IPS-NIHi7 (cell line): ENCODE measurements around the gene CALY.

Source experiments
- DNase-seq: peaks from one replicate; pipeline ENCODE4 v3.0.0; 2012; ENCODE audit warnings: mixed read lengths; ENCODE audit errors: extremely low spot score

The CALY gene

DNA sequence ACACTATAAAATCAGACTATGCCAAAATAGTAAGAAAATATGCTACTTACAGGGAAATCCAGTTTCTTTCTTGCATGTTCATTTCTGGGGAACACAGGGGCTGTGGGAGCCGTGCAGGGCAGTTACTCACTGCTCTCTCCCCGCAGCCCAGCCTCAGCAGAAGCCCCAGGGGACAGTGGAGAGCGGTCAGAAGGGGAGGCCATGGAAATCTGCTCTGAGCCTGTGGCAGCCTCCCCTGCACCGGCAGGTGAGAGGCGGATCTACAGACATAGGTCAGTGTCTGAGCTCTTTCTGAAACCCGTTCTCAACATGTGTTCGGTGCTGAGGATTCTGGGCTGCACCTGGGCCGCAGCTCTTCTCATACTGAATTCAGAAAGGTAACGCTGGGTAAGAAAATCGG, 25.1 kb downstream of the CALY start:
- DNase-seq, result no peak

DNA sequence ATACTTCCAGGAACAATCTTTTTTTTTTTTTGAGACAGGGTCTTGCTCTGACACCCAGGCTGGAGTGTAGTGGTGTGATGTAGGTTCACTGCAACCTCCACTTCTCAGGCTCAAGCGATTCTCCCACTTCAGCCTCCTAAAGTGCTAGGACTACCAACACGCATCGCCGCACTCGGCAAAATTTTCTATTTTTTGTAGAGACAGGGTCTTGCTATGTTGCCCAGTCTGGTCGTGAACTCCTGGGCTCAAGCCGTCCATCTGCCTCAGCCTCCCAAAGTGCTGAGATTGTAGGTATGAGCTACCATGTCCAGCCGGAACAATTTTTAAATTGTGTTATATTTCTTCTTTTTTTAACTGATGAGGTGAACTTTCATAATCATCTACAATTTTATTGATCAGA, 25.9 kb downstream of the CALY start:
- DNase-seq, result no peak

DNA sequence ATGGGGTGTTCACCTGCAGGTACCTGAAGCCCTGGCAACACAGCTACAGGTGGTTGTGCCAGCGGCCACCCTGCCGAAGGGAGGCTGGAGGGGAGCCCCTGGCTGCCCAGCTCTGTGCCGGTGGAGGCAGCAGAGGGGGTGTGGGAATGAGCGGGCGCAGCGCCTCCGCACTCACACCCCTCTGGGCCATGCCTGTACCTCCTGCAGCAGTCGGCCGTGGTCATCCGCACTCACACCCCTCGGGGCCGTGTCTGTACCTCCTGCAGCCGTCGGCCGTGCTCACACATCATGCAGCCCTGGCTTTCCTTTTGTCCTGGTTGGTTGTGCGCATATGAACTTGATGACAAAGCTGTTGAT, 26.3 kb downstream of the CALY start:
- DNase-seq, result no peak

DNA sequence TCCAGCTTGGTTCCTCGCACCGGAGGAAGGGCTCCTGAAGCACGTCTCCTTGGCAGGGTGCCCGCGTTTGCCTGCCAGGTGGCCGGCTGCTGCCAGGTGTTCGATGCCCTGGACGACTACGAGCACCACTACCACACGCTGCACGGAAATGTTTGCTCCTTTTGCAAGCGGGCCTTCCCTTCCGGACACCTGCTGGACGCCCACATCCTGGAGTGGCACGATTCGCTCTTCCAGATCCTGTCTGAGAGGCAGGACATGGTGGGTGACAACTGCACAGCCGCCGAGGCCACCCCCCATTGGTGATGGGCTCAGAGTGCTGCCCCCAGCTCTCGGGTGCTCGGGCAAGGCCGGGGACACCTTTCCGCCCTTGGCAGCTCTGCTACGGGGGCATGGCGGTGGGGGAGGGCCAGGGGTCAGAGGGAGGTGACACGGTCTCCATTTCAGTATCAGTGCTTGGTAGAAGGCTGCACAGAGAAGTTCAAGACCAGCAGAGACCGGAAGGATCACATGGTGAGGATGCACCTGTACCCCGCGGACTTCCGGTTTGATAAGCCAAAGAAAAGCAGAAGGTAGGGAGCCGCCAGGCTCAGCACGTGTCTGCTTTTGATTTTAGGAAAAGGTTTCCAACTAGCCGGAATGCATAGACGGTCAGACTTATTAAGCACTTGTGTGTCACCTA, 26.8 kb downstream of the CALY start:
- no peak for DNase-seq

DNA sequence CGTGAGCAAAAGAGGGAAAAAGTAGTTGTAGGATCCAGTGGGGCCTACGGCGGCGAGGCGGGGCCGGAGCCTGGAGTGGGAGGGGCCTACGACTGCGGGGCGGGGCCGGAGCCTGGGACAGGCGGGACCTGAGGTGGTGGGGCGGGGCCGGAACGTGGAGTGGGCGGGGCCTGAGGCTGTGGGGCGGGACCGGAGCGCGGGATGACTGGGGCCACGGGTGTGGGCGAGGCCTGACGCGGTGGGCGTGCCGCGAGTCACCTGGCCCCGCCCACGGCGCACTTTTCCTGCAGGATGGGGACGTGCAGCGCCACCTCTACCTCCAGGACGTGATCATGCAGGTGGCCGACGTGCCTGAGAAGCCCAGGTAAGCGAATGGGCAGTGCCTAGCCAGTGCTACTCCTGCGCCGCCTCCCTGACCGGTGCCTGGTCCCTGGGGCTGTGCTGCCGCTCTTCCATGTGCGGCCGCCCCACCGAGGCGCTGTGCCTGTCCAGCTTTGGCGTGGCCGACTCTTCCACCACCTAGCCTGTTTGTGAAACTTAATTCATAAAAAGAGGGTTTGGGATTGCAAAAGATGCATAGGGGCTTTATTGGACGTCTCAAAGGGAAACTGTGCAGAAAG, 27.5 kb downstream of the CALY start:
- peak; percentile 97 for DNase-seq

DNA sequence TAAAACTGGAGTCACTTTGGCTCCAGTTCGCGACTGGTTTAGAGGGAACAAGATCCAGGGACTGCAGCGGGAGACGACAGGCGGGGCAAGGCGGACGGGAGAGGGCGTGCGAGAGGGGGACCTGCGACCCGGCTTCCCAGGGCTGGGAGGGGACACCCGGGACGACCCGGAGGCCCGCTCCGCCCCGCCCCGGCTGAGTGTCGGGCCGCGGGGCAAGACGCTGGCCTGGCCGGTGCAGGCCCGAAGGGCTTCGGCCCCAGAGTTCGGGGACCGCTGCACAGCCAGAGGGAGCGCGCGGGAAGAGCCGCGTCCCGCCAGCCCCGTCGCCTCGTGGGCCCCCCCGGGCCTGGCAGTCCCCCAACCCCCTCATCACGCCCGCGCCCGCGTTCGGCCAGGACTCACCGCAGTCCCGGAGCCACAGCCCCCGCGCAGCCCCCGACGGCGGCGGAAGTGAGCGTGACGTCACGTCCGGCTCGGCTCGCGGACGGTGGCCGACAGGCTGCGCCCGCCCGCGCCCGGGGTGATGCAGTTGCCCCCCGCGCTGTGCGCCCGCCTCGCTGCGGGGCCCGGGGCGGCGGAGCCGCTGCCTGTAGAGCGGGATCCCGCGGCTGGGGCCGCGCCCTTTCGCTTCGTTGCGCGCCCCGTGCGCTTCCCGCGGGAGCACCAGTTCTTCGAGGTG, 28.1 kb downstream of the CALY start, which contains the start of the genes TUBGCP2 and ZNF511:
TUBGCP2 (minus strand) TSS at position 452 of the 679 bp plus-strand sequence. CDS start 5,931 bp downstream, outside the sequence.
ZNF511 (plus strand) TSS at position 494 of the 679 bp plus-strand sequence; CDS start at position 524, 30 bp downstream.
- peak; percentile 85 for DNase-seq

DNA sequence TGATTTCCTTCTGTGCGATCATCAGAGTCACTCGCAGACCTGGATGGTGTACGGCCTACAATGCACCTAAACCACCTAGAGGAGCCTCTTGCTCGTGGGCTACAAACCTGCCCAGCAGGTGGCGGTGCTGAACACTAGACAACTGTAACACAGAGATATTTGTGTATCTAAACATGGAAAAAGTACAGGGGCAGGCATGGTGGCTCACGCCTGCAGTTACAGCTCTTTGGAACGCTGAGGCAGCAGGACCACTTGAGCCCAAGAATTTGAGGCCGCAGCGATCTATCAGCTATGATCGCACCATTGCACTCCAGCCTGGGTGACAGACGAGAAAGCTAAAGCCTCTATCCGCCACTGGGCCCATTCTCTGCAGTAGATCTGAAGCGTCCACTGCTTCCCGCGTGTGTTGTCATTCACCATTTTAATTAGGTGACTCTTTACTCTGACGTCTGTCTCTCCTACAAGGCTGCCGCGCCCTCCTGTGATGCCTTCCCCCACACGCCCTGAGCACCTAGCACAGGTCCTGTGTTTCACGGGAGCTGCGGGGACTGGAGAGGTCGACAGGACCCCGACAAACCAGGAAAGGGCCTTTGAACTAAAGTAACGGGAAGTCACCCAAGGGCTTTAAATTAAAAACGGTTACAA, 28.8 kb downstream of the CALY start:
- DNase-seq, result peak; percentile 54

DNA sequence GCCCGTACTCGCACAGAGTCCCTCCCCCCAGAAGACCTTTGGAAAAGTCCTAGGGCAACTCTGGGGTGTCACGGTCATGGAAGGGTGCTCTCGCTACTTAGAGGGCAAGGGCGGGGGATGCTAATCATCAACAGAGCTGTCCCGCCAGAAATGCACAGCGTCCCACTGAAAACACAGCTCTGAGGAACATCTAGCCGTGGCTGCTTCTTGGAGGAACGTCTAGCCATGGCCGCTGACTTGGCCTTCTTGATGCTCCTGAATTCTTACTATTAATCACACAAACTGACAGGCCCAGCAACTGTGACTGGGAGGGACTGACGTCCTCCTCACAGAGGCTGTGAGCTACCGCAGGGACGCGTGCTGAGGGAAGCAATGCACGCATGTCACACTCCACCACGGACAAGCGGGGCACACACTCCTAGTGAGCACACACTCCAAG, 29.7 kb downstream of the CALY start:
- no peak for DNase-seq

DNA sequence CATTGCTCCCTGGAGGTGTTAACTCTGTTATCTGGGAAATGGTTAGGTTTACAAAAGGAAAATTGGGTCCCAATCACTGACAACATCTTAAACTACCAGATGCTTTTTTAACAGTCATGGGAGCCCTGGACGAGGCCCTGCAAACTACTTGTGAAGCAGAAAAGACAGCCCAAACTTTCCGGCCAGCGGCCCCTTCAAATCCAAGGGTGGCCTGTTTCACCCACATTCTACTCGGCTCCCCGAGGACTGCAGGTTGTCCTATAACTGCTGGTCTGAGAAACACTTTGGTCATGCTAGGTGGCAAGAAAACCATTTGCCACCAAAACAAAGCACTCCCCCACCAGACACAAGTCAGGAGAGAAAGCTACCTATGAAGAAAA, 30.6 kb downstream of the CALY start:
- no peak for DNase-seq

DNA sequence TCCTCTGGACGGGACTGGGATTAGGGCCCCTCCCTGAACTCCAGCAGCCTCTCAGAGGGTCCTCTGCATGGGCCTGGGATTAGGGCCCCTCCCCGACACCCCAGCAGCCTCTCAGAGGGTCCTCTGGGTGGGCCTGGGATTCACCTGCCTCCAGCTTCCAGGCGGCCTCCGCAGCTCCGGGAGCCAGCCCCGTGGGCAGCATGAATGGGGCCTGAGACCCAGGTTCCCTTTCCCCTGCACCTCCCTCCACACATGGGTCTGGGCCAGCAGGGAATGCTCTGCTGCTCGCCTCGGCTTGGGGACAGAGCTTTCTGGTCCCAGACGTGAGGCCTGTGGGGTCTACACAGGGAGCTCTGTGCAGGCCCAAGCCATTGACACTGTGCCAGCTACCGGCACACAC, 33.5 kb downstream of the CALY start:
- DNase-seq, result no peak

DNA sequence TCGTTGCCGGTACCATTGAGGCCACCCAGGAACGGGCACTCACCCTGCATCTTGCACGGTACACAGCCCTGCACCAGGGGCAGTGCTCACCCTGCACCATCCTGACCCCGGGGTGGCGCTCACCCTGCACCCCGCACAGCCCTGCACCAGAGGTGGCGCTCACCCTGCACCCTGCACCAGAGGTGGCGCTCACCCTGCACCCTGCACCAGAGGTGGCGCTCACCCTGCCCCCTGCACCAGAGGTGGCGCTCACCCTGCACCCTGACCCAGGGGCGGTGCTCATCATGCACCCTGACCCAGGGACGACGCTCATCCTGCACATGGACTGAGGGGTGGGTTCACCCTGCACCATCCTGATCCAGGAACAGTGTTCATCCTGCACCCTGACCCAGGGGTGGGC, 34.5 kb downstream of the CALY start:
- no peak for DNase-seq

DNA sequence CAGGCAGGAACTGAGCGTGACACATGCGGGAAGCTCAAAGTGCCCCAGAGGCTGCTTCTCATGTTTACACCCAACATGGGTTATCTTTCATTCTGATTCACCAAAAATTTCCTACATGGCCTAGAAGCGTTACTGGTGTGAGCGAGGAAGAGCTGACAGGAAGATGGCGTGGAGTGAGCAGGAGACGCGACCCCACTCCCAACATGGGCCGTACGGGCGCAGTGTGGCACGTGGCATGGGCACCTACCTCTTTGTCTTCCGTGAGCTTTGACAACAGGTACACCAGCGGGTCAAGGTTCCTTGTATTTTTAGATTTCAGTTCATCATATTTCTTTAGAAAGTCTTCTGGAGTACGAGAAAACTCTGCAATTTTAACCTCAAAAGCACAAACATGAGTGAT, 37.0 kb downstream of the CALY start:
- DNase-seq, result no peak

DNA sequence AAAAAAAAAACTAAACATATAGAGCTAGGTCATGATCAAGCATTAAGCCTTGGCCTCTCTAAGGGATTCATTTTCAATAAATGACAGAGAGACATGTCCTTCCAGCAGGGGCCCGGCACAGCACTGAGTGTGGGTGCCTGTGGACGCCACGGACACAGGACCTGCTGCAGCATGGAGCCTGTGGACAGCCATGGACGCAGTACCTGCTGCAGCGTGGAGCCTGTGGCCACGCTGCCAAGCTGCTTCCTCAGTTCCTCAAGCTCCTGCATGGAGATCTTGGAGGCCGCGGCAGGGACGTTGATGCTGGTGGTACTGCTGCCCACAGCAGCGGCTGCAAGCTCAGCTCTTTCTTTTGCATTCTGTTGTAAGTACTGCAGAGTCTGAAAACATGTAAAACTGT, 37.5 kb downstream of the CALY start:
- no peak for DNase-seq

DNA sequence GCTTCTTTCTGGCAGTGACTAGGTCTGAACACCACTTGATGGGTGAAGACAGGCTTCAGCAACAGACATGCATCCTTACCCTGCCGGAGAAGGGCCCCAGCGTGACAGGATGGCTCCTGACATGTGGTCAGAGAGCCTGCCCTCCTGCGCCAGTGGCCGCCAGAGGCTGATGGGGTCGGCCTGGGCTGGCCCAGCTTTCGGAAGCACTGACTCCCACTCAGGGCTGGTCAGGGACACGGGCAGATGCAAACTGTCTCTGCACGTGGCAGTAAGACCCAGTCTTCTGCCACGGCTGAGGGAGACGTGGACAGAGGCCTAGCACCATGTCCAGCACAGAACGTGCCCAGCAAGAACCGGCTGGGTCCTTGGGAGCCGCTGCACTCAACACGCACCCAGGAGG, 38.2 kb downstream of the CALY start:
- no peak for DNase-seq

DNA sequence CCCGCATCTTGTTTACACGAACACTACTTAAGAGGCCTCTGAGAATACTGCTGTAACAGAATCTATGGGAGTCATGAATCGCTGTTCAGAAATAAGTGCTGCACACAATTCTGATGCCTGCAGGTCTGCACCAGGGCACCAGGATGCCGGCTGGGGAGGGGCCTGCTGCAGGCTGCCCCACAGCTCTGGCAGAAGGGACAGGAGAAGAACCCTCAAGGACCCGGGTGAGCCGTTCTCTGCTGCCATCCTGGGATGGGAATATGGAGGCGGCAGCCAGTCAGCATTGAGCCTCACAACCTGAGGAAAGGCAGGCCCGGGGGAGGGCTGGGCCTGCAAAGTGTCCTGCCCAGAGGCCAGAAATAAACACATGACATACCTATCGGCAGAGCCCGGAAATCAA, 39.2 kb downstream of the CALY start:
- DNase-seq, result no peak

DNA sequence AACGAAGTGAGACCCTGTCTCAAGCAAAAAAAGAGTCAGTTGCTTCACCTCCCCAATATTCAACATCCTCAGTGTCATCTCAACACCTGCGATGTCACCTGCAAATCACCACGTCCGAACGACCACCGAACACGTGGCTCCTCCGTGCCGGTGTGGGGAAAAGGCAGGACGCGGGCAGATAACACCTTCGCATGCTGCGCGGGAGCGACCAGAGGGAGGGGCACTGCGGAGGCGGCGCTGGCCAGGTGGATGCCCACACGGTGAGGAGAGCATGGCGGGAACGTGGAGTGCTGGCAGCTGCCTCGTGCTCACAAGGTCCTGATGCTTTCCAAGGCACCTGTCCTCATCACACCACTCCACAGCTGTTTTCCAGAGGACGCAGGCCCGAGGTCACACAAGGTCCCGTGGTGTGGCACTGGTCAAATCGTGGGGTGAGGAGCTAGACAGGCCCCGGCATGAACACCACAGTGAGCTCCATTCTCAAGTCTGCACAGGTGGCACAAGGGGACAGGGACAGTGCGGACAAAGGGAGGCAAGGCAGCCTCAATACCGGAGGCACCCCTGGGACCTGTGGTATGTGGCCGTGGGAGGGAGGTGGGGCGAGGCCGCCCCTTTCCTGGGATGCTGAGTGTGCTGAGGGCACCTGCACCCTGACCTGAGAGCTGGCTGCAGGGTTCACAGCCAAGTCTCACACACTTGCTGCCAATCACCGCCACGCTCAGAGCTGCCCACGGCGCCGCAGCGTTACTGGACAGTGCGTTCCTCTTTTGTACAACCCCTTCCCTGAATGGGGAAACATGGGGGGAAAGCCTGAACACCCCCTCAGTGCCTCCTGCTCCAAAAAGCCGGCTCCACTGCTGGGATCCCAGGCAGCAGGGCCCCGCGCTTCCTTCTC, 41.0 kb downstream of the CALY start:
- no peak for DNase-seq

DNA sequence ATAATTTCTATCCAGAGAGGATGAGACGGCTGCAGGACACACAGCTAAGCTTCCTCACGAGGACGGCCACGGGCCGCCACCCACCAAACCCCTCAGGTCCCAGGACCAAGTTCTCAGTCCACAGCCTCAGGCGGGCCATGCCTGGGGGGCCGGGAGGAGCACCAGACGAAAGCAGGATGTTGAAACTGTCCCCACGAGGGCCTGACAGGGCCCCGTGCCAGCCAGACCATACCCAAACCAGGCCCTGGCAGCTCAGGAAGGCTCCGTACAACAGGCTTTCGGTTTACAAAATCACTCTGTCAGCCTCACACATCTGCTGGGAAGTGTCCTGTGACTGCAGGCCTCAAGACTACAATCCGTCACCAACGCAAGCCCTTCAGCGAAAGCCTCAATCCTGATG, 42.5 kb downstream of the CALY start:
- no peak for DNase-seq

DNA sequence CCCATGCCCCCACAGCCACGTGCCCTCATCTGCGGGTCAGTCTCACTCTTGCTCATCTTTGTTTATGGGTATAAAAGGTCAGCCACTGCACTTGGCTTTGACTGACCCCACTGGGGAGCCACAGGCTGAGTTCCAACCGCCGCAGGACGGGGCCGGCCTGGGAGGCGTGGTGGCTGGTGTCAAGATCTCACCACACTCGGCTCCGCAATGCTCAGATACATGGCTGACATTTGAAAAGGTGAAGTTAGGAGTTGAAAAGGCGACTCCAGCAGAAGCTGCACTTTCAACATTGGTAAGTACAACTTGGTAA, 42.9 kb downstream of the CALY start:
- no peak for DNase-seq

DNA sequence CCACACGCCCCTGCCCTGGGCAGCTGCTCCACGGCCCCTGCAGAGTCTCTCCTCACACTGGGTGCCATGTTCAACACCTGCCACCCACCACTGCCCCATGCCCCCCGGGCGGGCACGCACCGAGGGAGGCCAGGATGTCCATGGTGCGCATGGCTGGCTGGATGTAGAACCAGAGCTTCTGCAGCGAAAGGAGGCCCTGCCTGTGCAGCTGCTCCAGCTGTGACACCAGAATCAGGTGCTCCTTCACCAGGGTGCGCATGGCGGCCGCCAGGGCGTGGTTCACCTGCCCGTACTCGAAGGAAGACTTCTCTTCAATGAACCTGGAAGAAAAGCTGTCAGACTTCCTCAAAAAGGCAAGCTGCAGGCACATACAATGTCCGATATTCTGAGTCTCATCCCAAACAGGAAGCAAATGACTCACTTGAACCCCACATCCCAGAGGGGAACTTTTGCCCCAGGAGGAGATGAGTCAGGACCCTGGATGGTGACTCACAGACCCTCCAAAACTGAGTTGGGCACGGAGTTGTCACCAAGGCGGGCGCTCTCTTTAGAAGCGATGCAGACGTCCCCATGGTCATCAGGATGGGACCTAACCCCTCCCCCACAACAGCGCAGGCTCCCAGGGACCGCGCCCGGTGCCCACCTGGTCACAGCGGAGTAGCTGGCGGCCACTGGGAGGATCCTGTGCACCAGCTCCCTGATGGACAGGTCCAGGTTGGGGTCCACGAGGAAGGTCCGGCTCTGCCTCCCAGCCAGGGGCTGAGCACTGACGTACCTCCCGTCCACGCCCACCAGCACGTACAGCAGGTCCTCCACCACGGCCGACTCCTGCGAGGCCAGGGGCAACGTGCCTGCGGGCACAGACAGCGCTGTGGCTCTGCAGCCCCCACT, 43.5 kb downstream of the CALY start:
- DNase-seq, result no peak

DNA sequence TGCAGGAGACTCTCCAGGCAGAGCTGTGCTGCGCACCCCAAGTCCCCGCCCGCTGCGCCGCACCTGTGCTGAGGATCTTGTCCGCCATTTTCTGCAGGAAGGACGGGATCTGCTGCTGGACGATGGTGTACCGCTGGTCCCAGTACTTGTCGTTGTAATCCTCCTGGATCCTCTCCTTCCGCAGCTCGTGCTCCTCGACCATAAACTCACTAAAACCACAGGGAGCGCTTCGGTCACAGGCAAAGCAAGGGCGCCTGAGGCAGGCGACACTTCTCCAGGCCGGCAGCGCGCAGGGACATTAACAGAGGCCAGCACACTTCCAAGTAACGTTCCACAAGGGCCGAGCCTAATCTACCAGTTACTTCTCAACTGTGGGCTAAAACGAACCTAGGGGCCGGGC, 46.9 kb downstream of the CALY start:
- no peak for DNase-seq
